HEK293 (cell line): ENCODE data around the gene DLX3.

Source experiments
- CTCF ChIP-seq: fragments of 450-650 bp; formaldehyde crosslinking; IDR thresholded peaks from 2 replicates; pipeline ENCODE4 v1.5.1; 2016; ENCODE audit warnings: missing biosample characterization, missing genetic modification characterization
- HOXA7 ChIP-seq: sonication (generic); formaldehyde crosslinking; IDR thresholded peaks from 2 replicates; pipeline ENCODE4 v1.8.1; 2022; ENCODE audit warnings: missing genetic modification reagents, borderline replicate concordance
- SCRT1 ChIP-seq: fragments of 450-650 bp; formaldehyde crosslinking; IDR thresholded peaks from 2 replicates; pipeline ENCODE4 v1.5.1; 2016; ENCODE audit warnings: missing biosample characterization, missing genetic modification characterization, borderline replicate concordance
- WT1 ChIP-seq: fragments of 450-650 bp; formaldehyde crosslinking; IDR thresholded peaks from 2 replicates; pipeline ENCODE4 v1.5.1; 2016; ENCODE audit warnings: missing biosample characterization, missing genetic modification characterization
- ZNF830 ChIP-seq: fragments of 450-650 bp; IDR thresholded peaks from 2 replicates; pipeline ENCODE4 v1.5.0; 2018; ENCODE audit warnings: missing biosample characterization, missing genetic modification characterization, low read depth, mild to moderate bottlenecking, moderate library complexity

GRCh38 chr17:50037321-50038107 is 42.5 kb upstream of the DLX3 start:
- no peak for TF ChIP-seq CTCF (tag by site-specific recombination)
- no peak for TF ChIP-seq SCRT1 (tag by site-specific recombination)
- TF ChIP-seq HOXA7: no peak
- TF ChIP-seq ZNF830 (tag by site-specific recombination): no peak
- no peak for TF ChIP-seq WT1 (tag by site-specific recombination)
